B cell (primary cell): Measurements from ENCODE around the gene RET. TPM values are rescaled to one million over a fixed set of nuclear protein-coding genes. Genes with fewer than 3 reads are reported as not detected.

Experiments
- ATAC-seq: fragments of 200-7000 bp; cut with Tn5 transposase; one replicate; pipeline ENCODE4 v1.10.0; 2021; ENCODE audit warnings: low read depth, mild to moderate bottlenecking, moderate number of reproducible peaks, moderate library complexity
- CTCF ChIA-PET: fragments of 350-600 bp; sonication (Branson Sonifier 250); formaldehyde crosslinking; loops from one replicate; lab custom pipeline; 2021; ENCODE audit warnings: antibody characterized with exemption, inconsistent platforms; lab: Charles Lee
- POLR2A ChIA-PET: fragments of 350-600 bp; sonication (Branson Sonifier 250); formaldehyde crosslinking; loops from one replicate; lab custom pipeline; 2021; ENCODE audit warnings: antibody characterized with exemption; lab: Charles Lee
- DNase-seq: peaks from one replicate; pipeline ENCODE4 v3.0.0; 2013
- H2AFZ ChIP-seq: 2 replicates; pipeline ENCODE4 v1.6.1; 2012; ENCODE audit warnings: mild to moderate bottlenecking, low read depth, low read length; ENCODE audit not compliant: insufficient read depth, poor library complexity, severe bottlenecking
- H3K27ac ChIP-seq, 2 donors: 1 replicate in 1 of 2; 2 replicates in 1 of 2; pipeline ENCODE4 v1.5.1; 2012 to 2013; ENCODE audit warnings: low read length in 2 of 2, mild to moderate bottlenecking in 2 of 2, moderate library complexity in 1 of 2
- H3K27me3 ChIP-seq, 4 experiments: fragments of 200-600 bp in 1 of 4; sonication (generic) in 1 of 4; replicated peaks in 1 of 4; 1 replicate in 2 of 4; 2 replicates in 2 of 4; pipeline versions ENCODE4 v1.6.1 to v1.7.0; 2013 to 2016; ENCODE audit warnings: low read length in 3 of 4, mild to moderate bottlenecking in 2 of 4, mixed read lengths in 1 of 4, moderate library complexity in 1 of 4; ENCODE audit not compliant: insufficient read depth in 4 of 4, control insufficient read depth in 3 of 4; ENCODE audit errors: control extremely low read depth in 1 of 4
- H3K36me3 ChIP-seq, 2 experiments: replicated peaks in 1 of 2; 1 replicate in 1 of 2; 2 replicates in 1 of 2; pipeline versions ENCODE4 v1.6.1 to v1.7.1; 2013; ENCODE audit warnings: low read length in 1 of 2; ENCODE audit not compliant: insufficient read depth in 2 of 2, control insufficient read depth in 1 of 2; ENCODE audit errors: control extremely low read depth in 1 of 2, extremely low read depth in 1 of 2
- H3K4me1 ChIP-seq, 2 donors: fragments of 200-600 bp in 1 of 2; sonication (generic) in 1 of 2; 1 replicate in 1 of 2; 2 replicates in 1 of 2; pipeline versions ENCODE4 v1.5.1 to v1.6.1; 2013 to 2017; ENCODE audit warnings: low read length in 2 of 2; ENCODE audit not compliant: control insufficient read depth in 2 of 2, insufficient read depth in 2 of 2
- H3K4me2 ChIP-seq: replicated peaks from 2 replicates; pipeline ENCODE3; 2012; ENCODE audit warnings: mild to moderate bottlenecking, low read depth, low read length; ENCODE audit not compliant: poor library complexity, severe bottlenecking
- H3K4me3 ChIP-seq, 5 experiments: fragments of 200-600 bp in 1 of 5; sonication (generic) in 1 of 5; 1 replicate in 3 of 5; 2 replicates in 2 of 5; pipeline versions ENCODE4 v1.5.1 to v1.7.0; 2011 to 2016; ENCODE audit warnings: low read length in 4 of 5, mild to moderate bottlenecking in 4 of 5, low read depth in 2 of 5, control low read depth in 1 of 5, moderate library complexity in 1 of 5; ENCODE audit not compliant: insufficient read depth in 1 of 5; ENCODE audit errors: control extremely low read depth in 1 of 5, extremely low read depth in 1 of 5
- H3K79me2 ChIP-seq: fragments of 200-600 bp; sonication (generic); one replicate; pipeline ENCODE4 v1.6.0; 2016; ENCODE audit warnings: low read length; ENCODE audit not compliant: control insufficient read depth, insufficient read depth
- H3K9ac ChIP-seq: fragments of 200-600 bp; sonication (generic); 2 replicates; pipeline ENCODE4 v1.6.1; 2017; ENCODE audit warnings: mild to moderate bottlenecking, low read length, moderate library complexity
- H3K9me3 ChIP-seq, 3 donors: one replicate each; pipeline versions ENCODE4 v1.6.1 to v1.7.1; 2013; ENCODE audit warnings: low read length in 2 of 3; ENCODE audit not compliant: control insufficient read depth in 2 of 3, insufficient read depth in 1 of 3; ENCODE audit errors: control extremely low read depth in 1 of 3
- H4K20me1 ChIP-seq: 2 replicates; pipeline ENCODE4 v1.6.0; 2012; ENCODE audit warnings: mild to moderate bottlenecking, low read length; ENCODE audit not compliant: insufficient read depth, control insufficient read depth, poor library complexity, severe bottlenecking
- H3K27ac Mint-ChIP-seq: one replicate; pipeline ENCODE4 v1.8.0; 2021; ENCODE audit warnings: mixed read lengths
- H3K27me3 Mint-ChIP-seq: one replicate; pipeline ENCODE4 v1.8.0; 2021; ENCODE audit warnings: mixed read lengths
- H3K4me1 Mint-ChIP-seq: one replicate; pipeline ENCODE4 v1.8.0; 2021; ENCODE audit warnings: mixed read lengths
- H3K4me3 Mint-ChIP-seq: one replicate; pipeline ENCODE4 v1.8.0; 2021; ENCODE audit warnings: mixed read lengths
- H3K9me3 Mint-ChIP-seq: one replicate; pipeline ENCODE4 v1.8.0; 2022; ENCODE audit warnings: mixed read lengths; ENCODE audit not compliant: insufficient read depth
- EZH2 ChIP-seq: IDR thresholded peaks from 2 replicates; pipeline ENCODE4 v1.6.1; 2012; ENCODE audit warnings: borderline replicate concordance, low read depth, mild to moderate bottlenecking, moderate library complexity, low read length; ENCODE audit not compliant: insufficient read depth, poor library complexity, severe bottlenecking
- WGBS: methylation state at CpG from one replicate; pipeline ENCODE4 v1.1.5; 2013; ENCODE audit warnings: missing lambda C conversion rate; ENCODE audit not compliant: insufficient coverage; 5-methylcytosine and 5-hydroxymethylcytosine counted together
- intact Hi-C: fragments of 100-400 bp; cut with micrococcal nuclease; formaldehyde crosslinking; loops from one replicate; pipeline ENCODE4 v1.10.0; 2022
- polyA plus RNA-seq: library from polyadenylated mRNA; depleted of rRNA; stranded (reverse); fragments of >200 nt; gene quantifications from 2 replicates; pipeline ENCODE4 v1.2.3, GENCODE V29; 2012
- total RNA-seq, 2 donors: library from RNA; stranded (reverse); fragments of 120-200 nt in 1 of 2; gene quantifications; 1 replicate in 1 of 2; 2 replicates in 1 of 2; pipeline versions ENCODE4 v1.2.3 to v1.2.4, GENCODE V29; 2013 to 2022
- TF ChIP-seq, protein P1 (sequence below): fragments of 200-600 bp; IDR thresholded peaks from one replicate; pipeline ENCODE4 v1.8.0; 2022; ENCODE audit warnings: antibody characterized with exemption, mild to moderate bottlenecking

Gene RET
- total and polyA plus RNA-seq, 2 donors (not counting 1 experiment from before 2014, with no cell fraction given), result 0.16 to 0.27 TPM

- Mint-ChIP-seq H3K27me3 (peaks cover 4% of the 10 kb centered on the region), H3K4me3 (no peak overlapping the region), H3K9me3 (no peaks in the 10 kb centered on the region), H3K27ac (no peak overlapping the region), H3K4me1 (no peaks in the 10 kb centered on the region)
- Histone ChIP-seq H3K9ac (no peak overlapping the region), H3K4me3 (no peak overlapping the region), H3K4me2 (no peak overlapping the region), H3K79me2 (no peaks in the 10 kb centered on the region), H3K9me3 (no peaks in the 10 kb centered on the region), H3K27ac (no peak overlapping the region), H3K4me1 (no peaks in the 10 kb centered on the region), H3K36me3 (no peaks in the 10 kb centered on the region), H4K20me1 (no peaks in the 10 kb centered on the region), H3K27me3 (no peaks in the 10 kb centered on the region), H2AFZ (no peak overlapping the region)
- TF ChIP-seq, protein P1, sequence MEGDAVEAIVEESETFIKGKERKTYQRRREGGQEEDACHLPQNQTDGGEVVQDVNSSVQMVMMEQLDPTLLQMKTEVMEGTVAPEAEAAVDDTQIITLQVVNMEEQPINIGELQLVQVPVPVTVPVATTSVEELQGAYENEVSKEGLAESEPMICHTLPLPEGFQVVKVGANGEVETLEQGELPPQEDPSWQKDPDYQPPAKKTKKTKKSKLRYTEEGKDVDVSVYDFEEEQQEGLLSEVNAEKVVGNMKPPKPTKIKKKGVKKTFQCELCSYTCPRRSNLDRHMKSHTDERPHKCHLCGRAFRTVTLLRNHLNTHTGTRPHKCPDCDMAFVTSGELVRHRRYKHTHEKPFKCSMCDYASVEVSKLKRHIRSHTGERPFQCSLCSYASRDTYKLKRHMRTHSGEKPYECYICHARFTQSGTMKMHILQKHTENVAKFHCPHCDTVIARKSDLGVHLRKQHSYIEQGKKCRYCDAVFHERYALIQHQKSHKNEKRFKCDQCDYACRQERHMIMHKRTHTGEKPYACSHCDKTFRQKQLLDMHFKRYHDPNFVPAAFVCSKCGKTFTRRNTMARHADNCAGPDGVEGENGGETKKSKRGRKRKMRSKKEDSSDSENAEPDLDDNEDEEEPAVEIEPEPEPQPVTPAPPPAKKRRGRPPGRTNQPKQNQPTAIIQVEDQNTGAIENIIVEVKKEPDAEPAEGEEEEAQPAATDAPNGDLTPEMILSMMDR, result no peak
- TF ChIP-seq EZH2, result no peak
- CTCF ChIA-PET, result no interaction called here
- DNase-seq, result no peak
- intact Hi-C loops, result no loop called here
- POLR2A ChIA-PET, result no interaction called here
- ATAC-seq, result no peak
These were observed 26.9 kb upstream of the RET start for GRCh38 chr10:43050011-43050410.

- 79% methylated on average over 6 of the region's 8 CpGs for WGBS
- Mint-ChIP-seq H3K27me3 (peaks cover 18% of the 10 kb centered on the region), H3K27ac (no peak overlapping the region), H3K4me1 (no peaks in the 10 kb centered on the region), H3K4me3 (no peak overlapping the region), H3K9me3 (no peaks in the 10 kb centered on the region)
- Histone ChIP-seq H2AFZ (no peak overlapping the region), H3K4me2 (no peak overlapping the region), H3K4me3 (no peak overlapping the region), H3K36me3 (no peaks in the 10 kb centered on the region), H3K4me1 (no peaks in the 10 kb centered on the region), H3K79me2 (no peaks in the 10 kb centered on the region), H3K27me3 (peaks cover 0 to 2% (median 0%) of the 10 kb centered on the region in 4 experiments), H4K20me1 (no peaks in the 10 kb centered on the region), H3K27ac (no peak overlapping the region), H3K9me3 (no peaks in the 10 kb centered on the region), H3K9ac (no peak overlapping the region)
- DNase-seq, result no peak
- ATAC-seq, result no peak
- POLR2A ChIA-PET, result no interaction called here
- CTCF ChIA-PET, result no interaction called here
- intact Hi-C loops, result no loop called here
- TF ChIP-seq EZH2, result no peak
- TF ChIP-seq, protein P1, result no peak
These were observed 23.0 kb upstream of the RET start for GRCh38 chr10:43053825-43054224.
